ENCODE results near the gene JAKMIP1. TPM values are rescaled to one million over a fixed set of nuclear protein-coding genes. Genes with fewer than 3 reads are reported as not detected.

JAKMIP1 gene
- polyA plus RNA-seq, 10 donors = 0.15 to 0.46 (median 0.16) TPM; not detected in 7

DNA sequence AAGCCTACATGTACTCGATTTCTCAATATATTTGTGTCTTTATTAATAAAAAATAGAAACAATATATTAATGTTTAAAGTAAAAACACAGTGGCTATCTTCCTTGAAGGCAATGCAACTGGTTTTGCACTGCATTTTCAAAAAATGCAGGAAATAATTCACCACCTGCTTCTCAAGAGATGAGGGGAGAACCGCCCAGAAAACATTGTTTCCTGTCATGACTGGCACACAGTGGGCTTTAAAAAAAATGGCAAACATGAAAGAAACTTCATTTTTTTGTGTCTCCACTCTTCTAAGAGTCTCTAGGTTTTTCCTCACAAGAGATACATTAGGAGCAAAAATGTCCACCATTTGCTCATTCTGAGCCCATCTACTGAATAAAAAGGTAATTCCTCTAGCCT lies 131.4 kb downstream of the JAKMIP1 start:
- DNase-seq = no peak

DNA sequence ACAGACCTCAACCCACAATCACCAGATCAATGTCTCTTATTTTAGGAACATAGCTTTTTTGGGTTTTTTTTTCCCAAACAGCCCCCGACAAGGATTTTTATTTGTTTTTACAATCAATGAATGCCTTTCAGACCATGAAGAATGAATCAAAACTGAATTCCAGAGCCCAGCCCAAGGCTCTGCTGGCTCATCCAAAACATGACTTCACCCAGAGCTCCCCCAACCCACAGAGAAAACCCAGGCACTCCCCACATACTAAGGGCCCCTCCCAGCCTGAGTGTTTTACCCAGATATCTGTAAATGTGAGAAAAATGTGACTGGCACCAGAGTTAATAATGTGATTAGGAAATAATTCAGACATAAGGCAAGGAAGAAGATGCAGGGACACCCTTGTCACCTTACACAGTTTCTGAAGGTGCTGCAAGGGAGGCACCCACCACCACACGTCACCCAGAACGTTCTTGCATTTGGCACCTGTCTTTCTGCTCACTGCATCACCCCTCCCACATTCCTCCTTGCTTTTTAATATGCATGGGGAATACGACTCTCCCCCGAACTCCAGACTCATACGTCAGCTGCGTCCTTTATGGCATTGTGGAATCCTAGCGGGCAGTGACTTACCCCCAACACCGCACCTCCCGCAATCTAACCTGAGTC lies 134.3 kb downstream of the JAKMIP1 start:
- DNase-seq = no peak

DNA sequence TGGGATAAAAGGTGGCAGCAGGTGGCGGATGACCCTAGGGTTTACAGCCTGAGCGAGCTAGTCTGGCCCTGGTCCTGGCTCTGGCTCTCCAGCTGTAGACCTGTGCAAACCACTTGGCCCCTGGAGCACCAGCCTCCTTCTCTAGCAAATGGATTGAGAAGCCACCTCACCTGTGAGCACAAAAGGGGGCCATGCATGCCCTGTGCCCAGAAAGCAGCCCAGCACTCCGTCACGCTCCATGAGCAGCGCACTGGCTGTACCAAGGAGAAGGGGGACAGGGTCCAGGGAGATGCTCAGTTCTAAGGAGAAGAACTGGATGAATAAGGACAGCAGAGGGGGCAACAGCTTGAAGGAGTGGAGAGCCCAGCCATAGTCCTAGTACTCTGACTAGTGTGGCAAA lies 135.2 kb downstream of the JAKMIP1 start:
- DNase-seq = no peak

DNA sequence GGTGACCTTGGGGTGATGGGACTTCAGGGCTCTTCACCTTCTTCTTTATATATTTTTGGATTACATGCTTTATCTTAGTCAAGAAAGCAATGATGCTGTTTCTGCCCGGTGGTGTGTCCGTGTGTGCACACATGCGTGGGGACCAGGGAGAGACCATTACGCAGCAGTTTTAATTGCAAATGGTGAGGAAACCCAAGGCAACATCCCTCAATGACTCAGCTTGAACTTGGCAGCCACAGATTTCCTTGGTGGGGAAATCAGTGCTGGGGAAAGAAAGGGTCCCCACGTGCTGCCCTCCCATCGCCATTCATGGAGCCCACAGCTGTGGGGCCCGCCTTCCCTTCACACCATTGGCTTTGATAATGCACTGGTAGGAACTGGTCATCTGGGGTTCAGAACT lies 136.0 kb downstream of the JAKMIP1 start:
- DNase-seq = no peak

DNA sequence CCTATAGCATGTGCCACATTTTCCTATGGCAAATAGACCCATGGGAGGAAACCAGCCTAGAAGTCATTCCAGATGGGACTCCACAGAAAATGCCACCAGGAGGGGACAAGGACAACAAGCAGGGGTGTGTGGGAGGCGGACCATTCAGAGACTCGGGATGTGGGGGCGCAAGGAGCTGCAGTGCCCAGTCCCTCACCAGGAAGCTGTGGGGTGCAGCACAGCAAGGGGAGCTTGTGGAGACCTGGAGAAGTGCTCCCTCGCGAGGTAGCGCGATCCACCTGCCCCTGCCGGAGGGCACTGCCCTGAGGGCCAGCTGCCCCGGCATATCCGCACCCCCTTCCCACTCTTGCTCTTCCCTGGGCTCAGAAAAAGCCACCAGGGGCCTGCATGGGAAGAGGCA lies 136.7 kb downstream of the JAKMIP1 start:
- no peak for DNase-seq

DNA sequence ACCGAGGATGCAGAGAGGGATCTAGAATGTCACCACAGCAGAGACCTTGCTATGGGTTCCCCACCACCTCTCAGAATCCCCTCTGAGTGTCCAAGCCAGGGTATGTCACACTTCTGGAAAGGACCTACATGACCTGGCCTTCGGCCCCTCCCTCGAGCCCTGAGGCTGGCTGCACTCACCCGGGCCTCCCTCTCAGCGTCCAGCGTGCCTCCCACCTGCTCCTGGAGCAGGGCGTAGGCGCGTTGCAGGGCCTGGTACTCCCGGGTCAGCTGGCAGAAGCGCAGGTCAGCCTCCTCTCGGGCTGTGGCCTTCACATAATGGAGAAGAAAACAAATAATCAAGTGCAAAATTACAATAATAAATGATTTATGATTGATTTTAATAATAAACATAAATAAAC lies 138.2 kb downstream of the JAKMIP1 start:
- no peak for DNase-seq

DNA sequence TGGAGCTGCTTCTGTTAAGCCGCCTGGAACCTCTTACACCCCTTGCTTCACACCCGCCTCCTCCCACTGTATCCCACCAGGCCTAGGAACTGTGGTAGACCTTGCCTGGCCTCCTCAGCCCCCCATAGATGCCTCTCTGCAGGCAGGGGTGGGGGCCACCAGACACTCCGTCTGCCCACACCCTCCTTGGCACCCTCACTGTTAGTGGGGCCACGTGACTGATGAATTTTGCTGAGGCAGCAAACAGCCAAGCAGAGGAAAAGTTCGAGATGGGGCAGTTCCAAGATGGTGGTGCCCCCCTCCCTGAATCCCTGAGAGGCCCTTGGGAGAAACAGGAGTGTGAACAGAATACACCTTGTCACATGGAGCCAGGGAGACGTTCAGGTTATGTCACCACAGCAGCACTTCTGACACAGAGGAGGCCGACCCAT lies 141.0 kb downstream of the JAKMIP1 start:
- no peak for DNase-seq

DNA sequence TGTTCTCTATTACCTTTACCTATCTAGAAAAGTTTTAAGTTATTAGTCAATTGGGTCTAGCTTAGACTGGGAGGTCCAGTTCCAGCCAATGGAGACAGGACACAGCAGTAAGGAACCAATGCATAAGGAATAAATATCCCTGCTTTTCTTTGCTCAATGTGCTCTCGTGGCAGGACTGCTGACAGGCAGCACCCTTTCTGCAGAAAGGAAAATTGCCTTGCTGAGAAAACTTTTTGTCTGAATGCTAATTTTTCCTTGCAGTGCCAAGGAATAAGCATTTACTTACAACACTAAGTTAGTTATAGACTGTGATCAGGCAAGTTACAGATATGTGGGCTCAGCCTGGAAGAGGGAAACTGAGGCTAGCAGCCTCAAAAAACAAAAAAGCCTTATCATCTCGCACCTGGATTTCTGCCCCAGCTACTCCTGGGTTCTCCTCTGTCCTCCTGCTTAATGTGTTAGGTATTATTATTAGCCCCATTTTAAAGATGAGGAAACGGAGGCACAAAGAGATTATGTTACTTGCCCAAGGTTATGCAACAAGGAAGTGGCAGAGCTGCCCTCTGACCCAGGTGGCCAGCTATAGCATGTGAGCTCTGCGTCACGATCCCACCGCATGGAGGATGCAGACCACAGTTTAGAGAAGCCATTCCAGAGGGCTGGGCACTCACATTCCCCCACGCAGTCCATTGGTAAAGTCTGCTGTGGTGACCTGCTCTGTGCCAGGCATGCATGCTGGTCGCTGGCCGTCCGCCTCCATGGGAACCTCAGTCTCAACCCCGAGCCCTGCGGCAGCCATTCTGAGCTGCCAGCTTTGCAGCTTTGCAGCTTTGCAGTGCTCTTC lies 141.6 kb downstream of the JAKMIP1 start:
- no peak for DNase-seq

DNA sequence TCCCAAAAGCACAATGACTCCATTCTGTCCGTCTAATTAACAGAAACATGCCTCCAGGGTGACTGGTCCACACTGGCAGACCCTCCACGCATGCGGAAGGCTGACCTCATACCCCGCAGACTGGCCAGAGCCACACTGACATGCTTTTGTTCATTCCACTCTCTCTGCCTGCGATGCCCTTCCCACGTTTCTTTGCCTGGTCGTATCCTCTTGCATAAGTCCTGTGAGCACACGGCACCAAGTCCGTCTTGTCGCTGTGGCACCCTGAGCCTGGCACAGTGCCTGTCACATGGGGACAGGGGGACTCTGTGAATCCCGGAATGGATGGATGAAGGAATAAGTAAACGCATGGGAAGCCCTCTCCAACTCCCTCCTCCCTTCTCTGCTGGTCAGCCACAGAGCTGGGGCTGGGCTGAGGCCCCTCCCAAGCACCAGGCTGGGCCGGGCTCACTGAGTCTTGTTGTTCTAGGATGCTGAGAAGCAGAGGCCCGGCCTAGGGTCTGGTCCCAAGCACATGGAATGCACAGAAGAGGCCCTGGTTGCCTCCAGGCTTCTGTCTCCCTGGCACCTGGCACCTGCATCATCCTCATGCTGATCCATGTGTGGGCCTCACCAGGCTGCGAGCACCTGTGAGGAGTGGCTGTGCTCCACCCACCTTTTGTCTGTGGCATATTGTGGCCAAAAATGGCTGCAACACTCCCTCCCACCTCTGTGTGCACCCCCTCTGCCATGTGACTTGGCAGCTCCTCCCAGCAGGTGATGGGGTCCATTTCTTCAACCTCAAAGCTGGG lies 143.2 kb downstream of the JAKMIP1 start:
- no peak for DNase-seq

DNA sequence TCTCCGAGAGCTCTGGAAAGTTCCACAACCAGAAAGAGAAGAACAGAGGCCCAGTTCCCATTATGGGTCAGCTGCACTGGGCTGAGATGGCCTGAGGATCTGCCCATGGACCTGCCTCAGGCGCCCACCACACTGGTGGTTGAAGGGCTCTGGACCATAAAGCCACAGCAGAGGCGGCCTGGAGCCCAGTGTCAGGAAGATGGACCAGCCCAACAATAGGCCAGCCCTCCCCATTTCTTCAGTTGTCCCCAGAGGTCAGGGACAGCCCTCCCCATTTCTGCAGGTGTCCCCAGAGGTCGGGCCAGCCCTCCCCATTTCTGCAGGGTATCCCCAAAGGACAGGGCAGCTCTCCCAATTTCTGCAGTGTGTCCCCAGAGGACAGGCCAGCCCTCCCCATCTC lies 144.9 kb downstream of the JAKMIP1 start:
- no peak for DNase-seq

DNA sequence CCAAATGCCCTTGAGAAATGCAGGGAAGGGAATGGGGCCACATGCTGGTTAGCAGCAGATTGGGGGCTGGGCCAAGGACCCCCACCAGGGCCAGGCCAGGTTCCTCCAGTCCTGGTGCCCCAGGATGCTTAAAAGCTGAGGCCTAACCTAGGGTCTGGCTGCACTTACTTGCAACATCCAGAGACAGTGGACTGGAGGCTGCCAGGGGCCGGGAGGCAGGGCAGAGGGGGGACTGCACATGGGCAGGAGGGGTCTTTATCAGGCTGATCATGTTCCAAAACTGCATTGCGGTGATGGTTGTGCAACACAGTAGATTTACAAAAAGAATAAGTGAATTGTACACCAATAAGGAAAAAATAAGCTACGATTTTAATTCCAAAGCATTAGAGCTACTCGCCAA lies 145.3 kb downstream of the JAKMIP1 start:
- no peak for DNase-seq

DNA sequence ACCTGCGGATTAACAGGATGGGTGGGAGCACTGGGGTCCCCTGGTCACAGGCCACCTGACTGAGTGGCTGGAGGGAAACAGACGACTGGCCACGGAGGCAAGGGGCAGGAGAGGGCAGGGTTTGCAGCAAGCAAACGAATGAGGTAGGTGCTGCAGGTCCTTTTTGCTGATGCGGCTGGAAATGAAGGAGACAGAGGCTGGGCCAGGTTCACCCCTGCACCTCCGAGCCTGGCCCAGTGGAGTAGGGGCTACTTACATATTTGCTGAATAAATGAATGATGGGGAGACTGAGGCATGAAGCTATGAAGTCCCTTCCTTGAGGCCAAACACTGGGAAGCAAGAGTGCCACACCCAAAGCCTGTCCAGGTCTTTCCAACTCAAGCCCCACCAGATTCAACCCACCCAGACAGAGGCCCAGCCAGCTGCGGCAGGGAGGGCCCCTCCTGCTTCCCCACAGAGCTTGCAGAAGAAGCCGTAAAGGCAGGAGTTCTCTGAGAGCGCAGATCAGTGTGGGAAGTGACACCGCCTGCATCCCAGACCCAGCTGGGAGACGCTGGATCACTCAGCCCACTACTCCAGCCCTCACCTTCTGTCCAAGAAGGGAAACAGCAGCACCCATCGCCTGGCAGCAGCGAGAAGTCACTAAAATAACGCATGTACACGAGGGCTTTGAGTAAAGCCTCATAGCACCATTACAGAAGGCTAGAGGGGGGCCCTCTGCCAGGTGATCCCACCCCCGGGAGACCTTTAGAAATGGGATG lies 146.0 kb downstream of the JAKMIP1 start:
- no peak for DNase-seq

DNA sequence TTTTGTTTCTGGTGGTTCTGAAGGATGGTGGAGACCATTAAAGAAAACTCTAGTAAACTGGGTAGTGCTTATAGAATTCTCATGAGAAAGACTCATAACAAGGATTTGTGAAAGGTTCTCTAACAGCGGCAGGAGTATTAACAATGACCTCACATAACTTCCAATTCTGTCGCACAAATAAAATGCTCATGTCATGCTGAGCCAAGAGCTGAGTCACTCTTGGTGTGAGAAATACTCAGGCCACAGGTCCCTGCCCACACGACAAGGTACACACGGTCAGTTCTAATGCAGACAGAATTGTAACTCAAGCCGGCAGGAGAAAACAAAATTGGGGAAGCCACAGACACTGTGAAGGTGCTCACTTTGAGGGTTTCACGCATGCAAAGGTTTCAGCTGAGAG lies 147.7 kb downstream of the JAKMIP1 start:
- no peak for DNase-seq

DNA sequence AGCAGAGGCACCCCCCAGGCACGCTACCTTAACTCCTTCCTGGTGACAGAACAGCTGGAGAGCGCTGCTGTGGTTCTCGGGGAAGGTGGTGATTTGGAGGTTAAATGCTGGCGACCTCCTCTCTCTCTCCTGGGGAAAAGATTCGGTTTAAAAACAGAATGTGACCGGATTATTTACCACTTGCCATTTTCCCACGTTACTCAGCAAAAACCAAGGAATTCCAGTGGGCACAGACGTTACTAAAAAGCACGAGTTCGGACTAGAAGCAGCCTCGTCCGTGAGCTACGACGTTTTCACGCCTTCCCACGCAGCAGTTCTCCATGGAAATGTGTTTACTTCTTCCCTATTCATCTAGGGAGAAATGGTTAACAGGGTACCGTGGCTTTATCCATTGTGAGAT lies 149.8 kb downstream of the JAKMIP1 start:
- no peak for DNase-seq

DNA sequence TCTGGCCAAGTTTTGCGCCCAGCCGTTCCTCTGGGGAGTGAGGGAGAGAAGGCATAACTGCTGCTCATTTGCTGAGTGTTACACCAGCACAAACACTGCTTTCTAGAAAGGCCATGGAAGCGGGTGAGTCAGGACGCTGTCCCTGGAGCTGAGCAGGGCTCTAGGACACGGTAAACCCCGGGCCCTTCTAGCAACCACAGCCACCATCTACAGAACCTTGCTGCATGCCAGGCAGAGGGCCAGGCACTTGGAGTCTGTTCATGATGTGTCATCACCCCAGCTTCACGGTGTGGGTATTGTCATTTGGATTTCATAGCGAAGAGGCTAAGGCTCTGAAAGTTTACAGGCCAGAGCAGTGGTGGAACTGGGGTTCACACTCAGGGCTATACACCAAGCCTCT lies 150.4 kb downstream of the JAKMIP1 start:
- no peak for DNase-seq

DNA sequence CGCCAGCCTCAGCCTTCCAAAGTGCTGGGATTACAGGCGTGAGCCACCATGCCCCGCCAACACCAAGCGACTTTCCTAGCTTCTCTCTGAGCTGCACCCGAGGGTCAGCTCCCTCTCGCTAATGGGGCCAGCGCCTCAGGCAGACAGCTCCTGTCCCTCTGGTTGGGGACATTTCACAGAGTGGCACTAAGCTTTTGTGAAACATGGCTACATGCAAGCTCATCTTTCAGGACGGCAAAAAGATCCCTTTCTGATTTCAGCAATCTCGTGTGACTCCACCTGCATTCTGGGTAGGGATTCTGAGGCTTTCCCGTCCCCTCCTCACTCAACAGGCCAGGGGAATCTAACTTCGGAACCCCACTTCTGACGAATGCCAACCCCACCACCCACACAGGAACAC lies 151.1 kb downstream of the JAKMIP1 start:
- DNase-seq = no peak

DNA sequence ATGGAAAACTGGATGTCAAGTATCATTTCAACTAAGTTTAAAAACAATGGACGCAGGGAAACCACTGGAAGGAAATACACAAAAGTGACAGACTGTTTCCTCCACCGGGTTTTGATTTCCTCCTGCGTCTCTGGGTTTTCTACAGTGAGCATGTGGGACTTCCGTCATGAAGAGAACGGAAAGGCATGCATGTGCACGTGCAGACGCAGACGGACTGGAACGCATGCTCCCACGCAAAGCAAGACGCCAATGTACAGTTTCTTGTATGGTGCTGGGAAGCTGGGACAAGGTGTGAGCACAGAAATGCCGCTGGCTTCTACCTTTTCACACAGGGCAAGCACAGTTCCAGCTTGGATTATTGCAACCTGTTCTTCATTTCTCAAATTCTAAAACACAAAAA lies 151.8 kb downstream of the JAKMIP1 start:
- DNase-seq = no peak

DNA sequence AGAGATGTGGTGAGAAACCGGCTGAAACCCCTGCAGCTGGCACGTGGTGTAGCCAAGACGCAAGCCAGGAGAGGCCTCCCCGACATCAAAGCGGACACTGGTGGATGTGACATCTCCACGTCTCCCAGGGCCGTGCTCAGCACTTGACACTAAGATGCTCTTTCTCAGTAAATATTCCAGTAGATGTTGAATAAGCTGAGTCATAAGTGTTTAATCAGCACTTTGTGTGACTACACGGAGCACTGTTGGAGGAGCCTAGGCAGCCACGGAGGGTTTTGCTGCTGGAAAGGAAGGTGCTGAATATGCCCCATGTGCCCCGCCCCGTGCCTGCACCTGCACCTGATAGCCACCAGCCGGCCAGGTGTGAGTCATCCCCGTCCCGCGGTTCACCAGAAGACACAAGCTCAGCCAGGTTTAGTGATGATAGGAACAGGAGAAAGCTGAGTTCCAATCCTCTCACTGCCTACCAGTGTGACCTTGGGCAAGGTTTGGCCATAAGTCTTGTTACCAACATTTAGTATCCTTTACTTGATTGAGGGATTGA lies 153.1 kb downstream of the JAKMIP1 start:
- DNase-seq = no peak

DNA sequence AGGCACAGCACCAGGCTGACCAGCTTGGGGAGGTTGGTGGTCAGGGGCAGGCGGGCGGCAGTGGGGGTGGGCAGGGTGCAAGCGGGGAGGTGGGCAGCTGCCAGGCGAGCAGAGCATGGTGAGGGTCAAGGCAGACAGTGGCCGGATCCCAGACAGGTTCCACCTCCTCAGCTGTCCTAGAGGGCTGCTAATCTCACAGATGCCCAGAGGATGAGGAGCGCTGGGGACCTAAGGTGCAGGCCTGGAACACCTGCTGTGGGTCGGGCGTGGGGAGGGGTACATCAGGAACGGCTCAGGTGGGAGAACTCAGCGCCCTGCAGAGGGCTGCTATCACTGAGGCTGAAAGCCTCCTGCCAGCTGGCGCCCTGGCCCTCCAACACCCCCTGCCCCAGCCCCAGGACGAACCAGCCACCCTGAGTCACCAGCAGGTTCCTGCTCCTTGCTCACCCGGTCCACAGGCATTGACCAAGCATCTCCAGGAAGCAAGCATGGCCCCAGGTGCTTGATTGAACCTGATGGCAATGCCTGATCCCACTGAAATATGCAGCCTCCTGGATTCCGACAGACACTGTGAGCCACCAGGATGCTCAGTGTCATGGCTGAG lies 153.7 kb downstream of the JAKMIP1 start:
- DNase-seq = no peak

DNA sequence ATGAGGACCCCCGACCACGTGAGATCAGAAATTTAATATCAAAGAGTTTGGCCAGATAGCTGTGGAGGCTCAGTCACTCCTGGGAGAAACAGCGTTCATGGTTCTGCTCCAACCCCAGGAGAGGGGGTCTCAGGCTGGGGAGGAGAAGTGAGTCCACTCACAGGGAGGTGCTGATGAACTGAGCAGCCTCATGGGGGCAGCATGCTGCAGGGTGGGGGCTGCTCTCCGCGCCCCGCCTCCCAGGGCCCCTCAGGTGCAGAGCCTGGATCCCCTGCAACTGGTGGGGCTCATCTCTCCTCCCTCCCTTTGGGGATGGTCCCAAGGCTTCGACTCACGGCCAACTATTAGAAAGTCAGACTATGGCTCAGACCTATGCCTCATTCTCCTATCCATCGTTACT lies 155.5 kb downstream of the JAKMIP1 start:
- no peak for DNase-seq

DNA sequence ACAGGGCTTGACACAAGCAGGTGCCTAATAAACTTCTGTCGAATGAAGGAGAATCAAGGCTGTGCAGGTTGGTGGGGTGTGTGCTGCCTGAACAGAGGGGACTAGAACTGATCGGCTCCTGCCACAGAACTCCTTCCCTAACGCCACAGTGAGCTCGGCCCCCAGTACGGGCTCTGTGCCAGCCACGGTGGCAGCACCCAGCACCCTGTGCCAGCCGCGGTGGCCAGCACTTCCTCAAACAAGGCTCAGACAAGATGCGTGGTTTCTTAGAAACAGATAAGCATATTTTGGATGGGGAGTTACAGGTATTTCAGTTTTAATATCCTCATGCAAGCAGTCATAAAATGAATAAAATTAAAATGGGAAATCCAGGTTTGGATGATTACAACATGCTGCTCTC lies 156.1 kb downstream of the JAKMIP1 start:
- DNase-seq = no peak
